ENCODE data around the gene CNTRL.

Gene CNTRL

GRCh38 chr9:121048618-121049017, 26.1 kb upstream of the CNTRL start:
- Histone ChIP-seq H3K36me3 (no peaks in the 10 kb centered on the region), H3K9ac (no peak overlapping the region), H4K20me1 (no peaks in the 10 kb centered on the region), H3K27ac (no peak overlapping the region), H3K4me2 (no peak overlapping the region), H3K9me3 (no peaks in the 10 kb centered on the region), H3K27me3 (no peaks in the 10 kb centered on the region), H3K4me3 (no peak overlapping the region), H3K4me1 (peaks cover 6% of the 10 kb centered on the region)
- no peak for TF ChIP-seq Cebpa-rat (IDR thresholded peaks at IDR 0.05)

- peaks cover under 1% of the 10 kb centered on the region; the same call in 1 of the 2 replicates for H3K36me3 ChIP-seq
- peaks cover 6% of the 10 kb centered on the region for H3K4me1 ChIP-seq
- H3K9me3 ChIP-seq: 0 out of 2 replicates have a peak, but pooled peaks cover under 1% of the 10 kb centered on the region
- TF ChIP-seq Cebpa-rat (IDR thresholded peaks at IDR 0.05): 0 out of 2 replicates have a peak, but pooled peaks have one; percentile 8
- H3K27ac ChIP-seq: no peak within 1 kb of the TSS
- no peak within 1 kb of the TSS for H3K9ac ChIP-seq
- no peaks in the 10 kb centered on the region for H4K20me1 ChIP-seq
- H3K4me2 ChIP-seq: no peak within 1 kb of the TSS
- no peaks in the 10 kb centered on the region for H3K27me3 ChIP-seq
- no peak within 1 kb of the TSS for H3K4me3 ChIP-seq
These were observed 24.4 kb upstream of the CNTRL start, which contains the start of gene C5 for GRCh38 chr9:121050128-121050988. Gene C5, minus strand, starts transcription at chr9:121050275. Its CDS starts 29 bp downstream, at chr9:121050246.

GRCh38 chr9:121053544-121053943, 21.2 kb upstream of the CNTRL start:
- Histone ChIP-seq H3K36me3 (peaks cover 6% of the 10 kb centered on the region; the same call in 1 of the 2 replicates), H3K9me3 (peaks cover 13% of the 10 kb centered on the region), H3K4me2 (no peak overlapping the region), H3K27me3 (no peaks in the 10 kb centered on the region), H3K4me3 (no peak overlapping the region), H3K4me1 (peaks cover 6% of the 10 kb centered on the region), H3K9ac (no peak overlapping the region), H3K27ac (no peak overlapping the region), H4K20me1 (no peaks in the 10 kb centered on the region)
- no peak for TF ChIP-seq Cebpa-rat (IDR thresholded peaks at IDR 0.05)

- TF ChIP-seq Cebpa-rat (IDR thresholded peaks at IDR 0.05): no peak
- no peaks in the 10 kb centered on the region for H4K20me1 ChIP-seq
- no peak overlapping the region for H3K27ac ChIP-seq
- H3K9me3 ChIP-seq: peaks cover 13% of the 10 kb centered on the region
- H3K4me2 ChIP-seq: no peak overlapping the region
- H3K36me3 ChIP-seq: peaks cover 6% of the 10 kb centered on the region; the same call in 1 of the 2 replicates
- no peaks in the 10 kb centered on the region for H3K4me1 ChIP-seq
- no peaks in the 10 kb centered on the region for H3K27me3 ChIP-seq
- no peak overlapping the region for H3K4me3 ChIP-seq
- no peak overlapping the region for H3K9ac ChIP-seq
These were observed 19.1 kb upstream of the CNTRL start for GRCh38 chr9:121055642-121056143.

GRCh38 chr9:121057821-121058220, 16.9 kb upstream of the CNTRL start:
- Histone ChIP-seq H4K20me1 (no peaks in the 10 kb centered on the region), H3K27ac (no peak overlapping the region), H3K4me2 (no peak overlapping the region), H3K27me3 (no peaks in the 10 kb centered on the region), H3K4me3 (no peak overlapping the region), H3K9me3 (peaks cover 13% of the 10 kb centered on the region), H3K9ac (no peak overlapping the region), H3K36me3 (peaks cover 6% of the 10 kb centered on the region; the same call in 1 of the 2 replicates), H3K4me1 (no peaks in the 10 kb centered on the region)
- TF ChIP-seq Cebpa-rat (IDR thresholded peaks at IDR 0.05): no peak

GRCh38 chr9:121059513-121059912, 15.2 kb upstream of the CNTRL start:
- peaks cover 6% of the 10 kb centered on the region; the same call in 1 of the 2 replicates for H3K36me3 ChIP-seq
- H3K9me3 ChIP-seq: peaks cover 13% of the 10 kb centered on the region
- H3K9ac ChIP-seq: no peak overlapping the region
- no peaks in the 10 kb centered on the region for H3K4me1 ChIP-seq
- no peaks in the 10 kb centered on the region for H4K20me1 ChIP-seq
- H3K27ac ChIP-seq: no peak overlapping the region
- no peaks in the 10 kb centered on the region for H3K27me3 ChIP-seq
- no peak overlapping the region for H3K4me3 ChIP-seq
- no peak for TF ChIP-seq Cebpa-rat (IDR thresholded peaks at IDR 0.05)
- no peak overlapping the region for H3K4me2 ChIP-seq

- H3K27me3 ChIP-seq: no peaks in the 10 kb centered on the region
- H3K4me2 ChIP-seq: no peak overlapping the region
- no peaks in the 10 kb centered on the region for H4K20me1 ChIP-seq
- no peak overlapping the region for H3K27ac ChIP-seq
- no peak overlapping the region for H3K4me3 ChIP-seq
- no peak for TF ChIP-seq Cebpa-rat (IDR thresholded peaks at IDR 0.05)
- H3K4me1 ChIP-seq: peaks cover 5% of the 10 kb centered on the region
- no peak overlapping the region for H3K9ac ChIP-seq
- H3K36me3 ChIP-seq: peaks cover 6% of the 10 kb centered on the region; the same call in 1 of the 2 replicates
- H3K9me3 ChIP-seq: peaks cover 13% of the 10 kb centered on the region
These were observed 14.6 kb upstream of the CNTRL start for GRCh38 chr9:121059998-121060636.

GRCh38 chr9:121066850-121067249, 7.9 kb upstream of the CNTRL start:
- Histone ChIP-seq H3K4me2 (no peak overlapping the region), H3K9ac (no peak overlapping the region), H3K36me3 (peaks cover 7% of the 10 kb centered on the region; the same call in 1 of the 2 replicates), H3K4me1 (peaks cover 20% of the 10 kb centered on the region), H3K27ac (no peak overlapping the region), H3K9me3 (peaks cover 22% of the 10 kb centered on the region; the same call in 1 of the 2 replicates), H3K27me3 (no peaks in the 10 kb centered on the region), H4K20me1 (no peaks in the 10 kb centered on the region), H3K4me3 (no peak overlapping the region)
- no peak for TF ChIP-seq Cebpa-rat (IDR thresholded peaks at IDR 0.05)

GRCh38 chr9:121067640-121068039, 7.1 kb upstream of the CNTRL start:
- H3K36me3 ChIP-seq: peaks cover 7% of the 10 kb centered on the region; the same call in 1 of the 2 replicates
- no peaks in the 10 kb centered on the region for H3K27me3 ChIP-seq
- H3K4me3 ChIP-seq: no peak overlapping the region
- H3K4me1 ChIP-seq: peaks cover 27% of the 10 kb centered on the region
- H3K9me3 ChIP-seq: peaks cover 22% of the 10 kb centered on the region; the same call in 1 of the 2 replicates
- no peaks in the 10 kb centered on the region for H4K20me1 ChIP-seq
- TF ChIP-seq Cebpa-rat (IDR thresholded peaks at IDR 0.05): no peak
- no peak overlapping the region for H3K9ac ChIP-seq
- H3K27ac ChIP-seq: no peak overlapping the region
- H3K4me2 ChIP-seq: no peak overlapping the region

All from BLaER1 (cell line).